Right lung (tissue), 5 donors: ENCODE results near the gene USP9X. TPM values are rescaled to one million over a fixed set of nuclear protein-coding genes. Genes with fewer than 3 reads are reported as not detected.
A peak's percentile ranks its signal among the peaks of the same experiment; 100 is the strongest.
"Not testable (repeated sequence)": the region's sequence is repeated elsewhere in the genome, so short reads cannot be mapped to it uniquely, and the experiment has no call there.

Source experiments
- DNase-seq, 2 donors: peaks; one replicate each; pipeline ENCODE4 v3.0.0-alpha.2; 2013
- polyA plus RNA-seq, 5 donors: library from polyadenylated mRNA; unstranded; fragments of 120-200 nt; gene quantifications; one replicate each; pipeline versions ENCODE4 v1.2.1 to v1.2.3, GENCODE V29; 2013; ENCODE audit warnings: inconsistent platforms in 1 of 5, low replicate concordance in 1 of 5; ENCODE audit not compliant: insufficient read length in 5 of 5, insufficient read depth in 1 of 5

Gene USP9X
- polyA plus RNA-seq, 5 donors, result 39.0 to 58.9 (median 56.0) TPM

DNA sequence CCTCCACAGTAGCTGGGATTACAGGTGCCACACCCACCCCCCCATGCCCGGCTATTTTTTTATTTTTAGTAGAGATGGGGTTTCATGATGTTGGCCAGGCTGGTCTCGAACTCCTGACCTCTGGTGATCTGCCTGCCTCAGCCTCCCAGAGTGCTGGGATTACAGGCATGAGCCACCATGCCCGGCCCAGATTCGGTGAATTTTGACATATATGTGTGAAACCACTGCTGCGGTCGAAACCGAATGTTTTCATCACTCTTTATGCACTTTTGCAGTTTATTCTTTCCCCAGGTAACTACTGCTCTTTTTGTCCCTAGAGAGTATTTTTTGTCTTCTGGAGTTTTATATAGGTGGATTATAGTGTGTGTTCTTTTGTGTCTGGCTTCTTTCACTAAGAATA is 101.7 kb downstream of the USP9X start:
- not testable (repeated sequence) for DNase-seq

GRCh38 chrX:41189156-41189555 is 103.9 kb downstream of the USP9X start:
- no peak for DNase-seq

DNA sequence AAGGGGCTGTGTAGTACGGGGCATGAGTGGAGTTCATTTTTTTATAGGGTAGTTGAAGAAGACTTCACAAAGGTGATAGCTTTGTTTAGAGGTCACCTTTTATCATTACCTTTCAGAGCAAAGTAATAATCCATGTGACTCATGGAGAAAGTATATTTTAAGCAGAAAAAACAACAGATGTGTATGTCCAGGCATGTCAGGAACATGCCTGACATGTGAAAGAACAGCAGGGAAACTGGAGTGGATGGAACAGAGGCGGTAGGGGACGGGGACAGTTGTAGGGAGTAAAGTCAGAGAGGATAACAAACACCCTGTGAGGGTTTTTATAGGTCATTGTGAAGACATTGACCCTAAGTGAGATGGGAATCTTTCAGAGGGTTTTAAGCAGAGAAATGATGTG is 107.6 kb downstream of the USP9X start:
- DNase-seq, result no peak

GRCh38 chrX:41198410-41198809 is 113.2 kb downstream of the USP9X start:
- peak in 1 of 2 donors; percentile 5 for DNase-seq

DNA sequence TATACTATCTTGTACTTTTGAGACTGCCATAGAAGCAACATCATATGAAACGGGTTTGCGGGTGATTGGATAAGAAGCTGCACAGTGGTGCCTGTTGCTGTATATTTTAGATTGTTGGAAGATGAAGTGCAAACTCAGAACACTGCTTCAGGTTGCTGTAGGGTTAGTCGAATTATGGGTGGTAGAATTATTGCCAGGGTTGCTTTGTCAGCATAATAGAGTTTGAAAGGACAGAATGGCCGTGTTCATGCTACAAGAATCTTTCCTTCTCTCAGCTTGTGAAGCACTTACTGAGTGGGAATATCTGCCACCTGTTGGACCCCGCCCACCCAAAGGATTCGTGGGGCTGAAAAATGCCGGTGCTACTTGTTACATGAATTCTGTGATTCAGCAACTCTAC is 115.5 kb downstream of the USP9X start:
- no peak for DNase-seq

- DNase-seq, result no peak
These were observed 124.6 kb downstream of the USP9X start for GRCh38 chrX:41209853-41210252.

DNA sequence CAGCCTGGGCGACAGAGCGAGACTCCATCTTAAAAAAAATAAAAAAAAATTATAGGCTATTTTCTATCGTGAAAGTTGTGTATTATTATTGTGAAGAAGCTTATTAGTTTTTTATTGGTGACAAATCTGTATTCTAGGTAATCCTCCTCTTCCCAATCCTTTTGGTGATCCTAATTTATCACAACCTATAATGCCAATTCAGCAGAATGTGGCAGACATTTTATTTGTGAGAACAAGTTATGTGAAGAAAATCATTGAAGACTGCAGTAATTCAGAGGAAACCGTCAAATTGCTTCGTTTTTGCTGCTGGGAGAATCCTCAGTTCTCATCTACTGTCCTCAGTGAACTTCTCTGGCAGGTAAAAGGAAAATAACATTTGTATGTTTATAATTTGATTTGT is 139.4 kb downstream of the USP9X start:
- no peak for DNase-seq

- no peak for DNase-seq
These were observed 148.7 kb downstream of the USP9X start for GRCh38 chrX:41233988-41234387.

DNA sequence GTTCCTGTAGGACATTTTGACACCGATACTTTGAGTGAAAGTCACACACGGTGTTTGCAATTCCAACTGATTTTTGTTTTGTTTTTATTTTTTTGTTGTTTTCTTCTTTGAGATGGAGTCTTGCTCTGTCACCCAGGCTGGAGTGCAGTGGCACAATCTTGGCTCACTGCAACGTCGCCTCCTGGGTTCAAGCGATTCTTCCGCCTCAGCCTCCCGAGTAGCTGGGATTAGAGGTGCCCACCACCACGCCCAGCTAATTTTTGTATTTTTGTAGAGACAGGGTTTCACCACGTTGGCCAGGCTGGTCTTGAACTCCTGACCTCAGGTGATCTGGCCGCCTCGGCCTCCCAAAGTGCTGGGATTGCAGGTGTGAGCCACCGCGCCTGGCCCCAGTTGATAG is 149.2 kb downstream of the USP9X start:
- not testable (repeated sequence) for DNase-seq

- no peak for DNase-seq
These were observed 149.7 kb downstream of the USP9X start for GRCh38 chrX:41234962-41235361.

- DNase-seq, result no peak
These were observed 151.4 kb downstream of the USP9X start for GRCh38 chrX:41236629-41237028.

DNA sequence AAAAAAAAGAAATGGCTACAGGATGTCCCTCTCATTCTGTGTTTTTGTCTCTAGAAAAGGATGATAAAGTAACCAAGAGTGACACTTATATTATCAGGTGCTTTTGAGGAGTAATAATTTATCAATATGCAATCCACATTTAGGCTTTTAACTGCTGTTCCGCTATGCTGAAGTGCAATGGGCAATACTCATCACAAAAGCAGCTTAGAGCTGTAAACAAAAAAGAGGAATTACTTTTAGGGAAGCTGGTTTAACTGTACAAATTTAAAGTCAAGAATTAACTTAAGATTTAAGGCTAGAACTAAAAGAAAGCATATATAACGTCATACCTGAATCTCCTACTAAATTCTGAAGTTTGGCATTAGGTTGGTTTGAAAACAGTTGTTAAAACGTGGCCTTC is 155.3 kb downstream of the USP9X start:
- DNase-seq, result no peak

DNA sequence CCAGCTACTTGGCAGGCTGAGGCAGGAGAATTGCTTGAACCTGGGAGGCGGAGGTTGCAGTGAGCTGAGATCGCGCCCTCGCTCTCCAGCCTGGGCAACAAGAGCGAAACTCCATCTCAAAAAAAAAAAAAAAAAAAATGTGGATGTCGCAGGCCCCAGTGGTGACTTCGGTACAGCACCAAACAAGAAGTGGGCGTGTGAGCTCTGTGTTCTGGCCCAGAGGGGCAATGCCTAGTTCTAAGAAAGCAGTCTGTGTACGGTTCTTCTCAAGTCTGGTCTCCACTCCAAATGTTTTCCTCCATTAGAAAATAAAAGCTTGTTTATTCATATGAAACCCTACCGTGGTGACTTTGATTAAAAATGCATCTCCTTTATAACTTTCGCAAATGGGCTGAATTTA is 156.7 kb downstream of the USP9X start:
- no peak for DNase-seq

DNA sequence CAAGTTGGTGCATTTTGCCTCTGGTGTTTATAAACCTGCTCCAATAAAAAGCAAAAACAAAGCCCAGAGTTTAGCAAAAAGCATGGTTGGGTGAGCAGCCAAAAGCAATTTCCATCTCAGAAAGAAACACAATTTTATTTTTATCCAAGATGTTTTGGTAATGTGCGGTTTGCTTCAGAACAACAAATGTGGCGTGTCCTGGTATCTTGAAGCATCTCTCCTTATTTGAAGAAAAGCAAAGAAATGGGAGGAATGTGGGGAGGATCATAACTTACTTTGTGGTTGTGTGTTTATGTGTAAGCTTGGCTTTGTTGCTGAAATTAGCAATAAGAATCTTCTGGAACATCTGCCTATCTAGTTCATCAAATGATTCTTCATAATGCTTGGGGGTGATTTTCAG is 160.4 kb downstream of the USP9X start:
- DNase-seq, result no peak

DNA sequence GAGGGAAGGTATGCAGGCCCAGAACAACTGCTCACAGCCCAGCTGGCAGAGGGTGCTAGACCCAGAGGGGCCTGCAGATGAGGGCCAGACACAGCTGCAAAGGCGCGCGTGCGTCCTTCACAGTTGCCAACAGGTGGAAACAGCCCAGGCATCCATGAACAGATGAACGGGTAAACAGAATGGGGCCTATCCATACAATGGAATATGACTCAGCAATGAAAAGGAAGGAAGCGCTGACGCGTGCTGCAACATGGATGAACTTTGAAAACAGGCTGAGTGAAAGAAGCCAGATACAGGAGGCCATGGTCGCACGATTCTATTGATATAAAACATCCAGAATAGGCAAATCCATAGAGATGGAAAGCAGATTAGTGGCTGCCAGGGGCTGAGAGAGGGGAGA is 165.6 kb downstream of the USP9X start:
- no peak for DNase-seq

GRCh38 chrX:41257801-41258200 is 172.6 kb downstream of the USP9X start:
- DNase-seq, result no peak

DNA sequence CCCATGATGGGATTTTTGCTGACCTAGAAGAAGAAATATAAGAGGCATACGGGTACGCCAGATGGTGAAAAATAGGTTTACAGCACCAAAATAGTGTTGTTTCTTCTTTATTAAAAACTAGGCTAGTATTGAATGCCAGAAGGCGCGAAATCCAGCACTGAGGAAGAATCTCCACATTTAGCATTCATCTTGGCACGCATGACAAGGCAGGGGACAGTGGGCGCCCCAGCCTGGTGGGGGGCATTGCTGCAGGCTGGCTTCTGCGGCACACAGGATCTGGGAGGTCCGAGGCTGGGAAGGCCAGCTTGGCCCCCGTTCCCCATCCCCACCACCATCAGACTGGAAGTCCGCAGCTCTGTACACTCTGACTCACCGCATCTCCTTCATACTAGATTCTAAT is 173.0 kb downstream of the USP9X start:
- no peak for DNase-seq

- DNase-seq, result no peak
These were observed 173.6 kb downstream of the USP9X start for GRCh38 chrX:41258871-41259270.

GRCh38 chrX:41259516-41259915 is 174.3 kb downstream of the USP9X start:
- no peak for DNase-seq

DNA sequence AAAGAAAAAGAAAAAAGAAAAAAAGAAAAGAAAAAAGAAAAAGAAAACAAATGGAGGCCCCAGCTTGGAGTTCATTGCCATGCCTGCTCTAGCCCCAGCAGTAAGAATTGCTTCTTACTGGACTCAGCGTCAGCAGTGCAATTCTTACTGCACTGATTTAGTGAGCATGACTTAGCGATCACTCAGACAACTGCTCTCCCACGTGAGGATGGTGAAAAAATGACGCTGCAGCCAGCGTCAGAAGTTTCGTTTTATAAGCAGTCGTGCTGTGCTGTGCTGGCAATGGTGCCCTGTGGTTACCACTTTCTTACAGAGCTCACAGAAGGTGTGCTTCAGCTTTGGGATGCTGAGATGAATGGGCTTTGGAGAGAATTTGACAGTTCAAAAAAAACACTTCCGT is 180.4 kb downstream of the USP9X start:
- DNase-seq, result no peak

GRCh38 chrX:41273638-41274037 is 188.4 kb downstream of the USP9X start:
- DNase-seq, result no peak

GRCh38 chrX:41275661-41276609 is 190.7 kb downstream of the USP9X start:
- peak; percentile 56 to 62 for DNase-seq

DNA sequence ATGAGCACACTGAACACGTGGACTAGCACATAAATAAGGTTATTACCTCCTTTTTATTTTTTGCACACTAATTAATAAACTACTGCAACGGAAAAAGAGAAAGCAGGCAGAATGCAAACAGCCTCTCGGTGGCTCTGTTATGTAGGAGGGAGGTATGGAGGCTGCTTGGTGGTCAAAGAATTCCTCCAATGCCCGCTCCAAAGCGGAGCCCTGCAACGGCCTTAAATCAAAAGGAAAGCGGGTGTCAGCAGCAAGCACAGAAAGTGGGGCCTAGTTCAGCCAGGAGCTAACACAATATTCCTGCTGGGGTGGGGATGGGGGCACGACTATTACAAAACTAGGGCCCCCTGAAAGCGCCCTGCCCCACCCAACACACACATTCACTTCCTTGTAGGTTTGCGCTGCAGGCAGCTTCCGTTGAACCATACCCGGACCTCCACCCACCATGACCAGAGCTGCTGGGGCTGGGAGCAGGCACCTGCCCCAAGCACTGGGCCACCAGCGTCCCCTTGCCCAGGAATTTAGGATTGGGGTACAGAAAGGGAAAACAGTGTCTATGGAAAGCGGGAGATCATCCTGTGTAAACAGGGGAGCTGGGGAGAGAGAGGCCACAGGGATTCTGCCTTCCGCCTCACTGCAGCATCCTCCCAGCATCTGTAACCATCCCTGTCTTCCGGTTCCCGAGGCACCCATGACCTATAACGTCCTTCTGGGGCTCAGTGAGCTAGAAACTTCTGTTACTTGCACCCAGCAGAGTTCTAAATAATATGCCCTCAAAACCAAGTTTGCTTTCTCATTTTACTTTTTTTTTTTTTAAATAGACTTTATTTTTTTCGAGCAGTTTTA is 191.6 kb downstream of the USP9X start:
- DNase-seq, result no peak
